Spleen (tissue), 11 donors: Measurements from ENCODE around the gene DEPDC1. TPM values are rescaled to one million over a fixed set of nuclear protein-coding genes. Genes with fewer than 3 reads are reported as not detected.

Experiments
- DNase-seq: peaks from one replicate; pipeline ENCODE4 v3.0.0-alpha.2; 2020
- H3K27ac ChIP-seq, 8 donors: fragments of 200-600 bp; sonication (generic) in 7 of 8; 1 replicate in 4 of 8; 2 replicates in 4 of 8; pipeline versions ENCODE4 v1.5.0 to v1.8.0; 2016 to 2021; ENCODE audit warnings: inconsistent platforms in 4 of 8, mild to moderate bottlenecking in 4 of 8, moderate library complexity in 1 of 8
- H3K27me3 ChIP-seq, 7 donors: fragments of 200-600 bp; sonication (generic) in 6 of 7; replicated peaks in 1 of 7; 1 replicate in 4 of 7; 2 replicates in 3 of 7; pipeline versions ENCODE4 v1.5.0 to v1.8.0; 2016 to 2021; ENCODE audit warnings: inconsistent platforms in 3 of 7, mild to moderate bottlenecking in 1 of 7
- H3K36me3 ChIP-seq, 6 donors: fragments of 200-600 bp; sonication (generic) in 5 of 6; 1 replicate in 4 of 6; 2 replicates in 2 of 6; pipeline versions ENCODE4 v1.5.0 to v1.8.0; 2016 to 2021; ENCODE audit warnings: inconsistent platforms in 2 of 6
- H3K4me1 ChIP-seq, 6 donors: fragments of 200-600 bp; sonication (generic) in 5 of 6; 1 replicate in 3 of 6; 2 replicates in 3 of 6; pipeline versions ENCODE4 v1.5.0 to v1.8.0; 2016 to 2021; ENCODE audit warnings: inconsistent platforms in 3 of 6
- H3K4me3 ChIP-seq, 8 donors: fragments of 200-600 bp; sonication (generic) in 7 of 8; 1 replicate in 4 of 8; 2 replicates in 4 of 8; pipeline versions ENCODE4 v1.5.0 to v1.8.0; 2016 to 2021; ENCODE audit warnings: inconsistent platforms in 4 of 8, mild to moderate bottlenecking in 4 of 8, moderate library complexity in 2 of 8
- H3K9me3 ChIP-seq, 8 donors: fragments of 200-600 bp; sonication (generic) in 7 of 8; 1 replicate in 4 of 8; 2 replicates in 4 of 8; pipeline versions ENCODE4 v1.5.0 to v1.8.0; 2016 to 2021; ENCODE audit warnings: inconsistent platforms in 4 of 8
- POLR2A ChIP-seq, 3 donors: fragments of 450-650 bp; IDR thresholded peaks; one replicate each; pipeline ENCODE4 v1.5.1; 2017; ENCODE audit warnings: antibody characterized with exemption in 3 of 3, mild to moderate bottlenecking in 1 of 3
- POLR2AphosphoS5 ChIP-seq, 3 donors: sonication (generic); formaldehyde crosslinking; IDR thresholded peaks; one replicate each; pipeline ENCODE4 v1.5.1; 2017; ENCODE audit warnings: antibody characterized with exemption in 3 of 3
- WGBS, 5 donors: extraction: QIAGEN DNeasy Blood & Tissue Kit in 3 of 5; methylation state at CpG; one replicate each; pipeline versions ENCODE4 v1.1.5 to v1.1.7; 2013 to 2018; 5-methylcytosine and 5-hydroxymethylcytosine counted together
- intact Hi-C: fragments of 100-400 bp; cut with DNase I; formaldehyde crosslinking; loops from one replicate; pipeline ENCODE4 v1.15.0; 2023; ENCODE audit warnings: low total_unique reads
- polyA plus RNA-seq, 3 donors: library from polyadenylated mRNA; stranded (reverse); fragments of 200-250 nt; gene quantifications; one replicate each; pipeline ENCODE4 v1.2.1, GENCODE V29; 2013
- total RNA-seq, 7 donors: library from RNA; depleted of rRNA in 3 of 7; stranded (reverse); fragments of >200 nt in 3 of 7; fragmentation: NEBNext Ultra II Directional in 4 of 7; extraction: Animal tissue kit (Norgen Biotek cat#: 25700) in 4 of 7; gene quantifications; one replicate each; pipeline versions ENCODE4 v1.1.0 to v1.2.1, GENCODE V29; 2016 to 2021
- TF ChIP-seq, protein P1 (sequence below), 11 experiments: fragments of 200-600 bp in 7 of 11; fragments of 450-650 bp in 4 of 11; sonication (generic) in 4 of 11; IDR thresholded peaks in 8 of 11; conservative IDR thresholded peaks in 3 of 11; 1 replicate in 7 of 11; 2 replicates in 4 of 11; pipeline versions ENCODE4 v1.4.0 to v1.8.0; 2016 to 2021; ENCODE audit warnings: antibody characterized with exemption in 11 of 11, inconsistent platforms in 4 of 11, mild to moderate bottlenecking in 1 of 11
- donor health status: healthy with polysubstance abuse.
- donor health status: DM: no; HTN: no; CAD: no; lungs with moderate emphysema.
- donor health status: DM: no; HTN: no; CAD: no.
- donor health status: Bipolar disorder and iron deficiency.
- donor health status: healthy.
- donor health status: DM: no; HTN: no; CAD: no.
- donor health status: DM: yes; HTN: yes; CAD: no.

DEPDC1 gene
- total and polyA plus RNA-seq, 10 donors = 0.30 to 3.7 (median 1.4) TPM

GRCh38 chr1:68485431-68486022 lies 11.4 kb downstream of the DEPDC1 start:
- no peaks in the 10 kb centered on the region for H3K9me3 ChIP-seq
- intact Hi-C loops = no loop called here
- no peak overlapping the region for H3K27ac ChIP-seq
- WGBS, 5 donors = 65 to 91% (median 89%) methylated on average over 3 of the region's 3 CpGs
- no peak overlapping the region for H3K4me3 ChIP-seq
- no peak for TF ChIP-seq POLR2AphosphoS5 (IDR thresholded peaks at IDR 0.05)
- TF ChIP-seq POLR2A (IDR thresholded peaks at IDR 0.05) = no peak
- TF ChIP-seq, protein P1, sequence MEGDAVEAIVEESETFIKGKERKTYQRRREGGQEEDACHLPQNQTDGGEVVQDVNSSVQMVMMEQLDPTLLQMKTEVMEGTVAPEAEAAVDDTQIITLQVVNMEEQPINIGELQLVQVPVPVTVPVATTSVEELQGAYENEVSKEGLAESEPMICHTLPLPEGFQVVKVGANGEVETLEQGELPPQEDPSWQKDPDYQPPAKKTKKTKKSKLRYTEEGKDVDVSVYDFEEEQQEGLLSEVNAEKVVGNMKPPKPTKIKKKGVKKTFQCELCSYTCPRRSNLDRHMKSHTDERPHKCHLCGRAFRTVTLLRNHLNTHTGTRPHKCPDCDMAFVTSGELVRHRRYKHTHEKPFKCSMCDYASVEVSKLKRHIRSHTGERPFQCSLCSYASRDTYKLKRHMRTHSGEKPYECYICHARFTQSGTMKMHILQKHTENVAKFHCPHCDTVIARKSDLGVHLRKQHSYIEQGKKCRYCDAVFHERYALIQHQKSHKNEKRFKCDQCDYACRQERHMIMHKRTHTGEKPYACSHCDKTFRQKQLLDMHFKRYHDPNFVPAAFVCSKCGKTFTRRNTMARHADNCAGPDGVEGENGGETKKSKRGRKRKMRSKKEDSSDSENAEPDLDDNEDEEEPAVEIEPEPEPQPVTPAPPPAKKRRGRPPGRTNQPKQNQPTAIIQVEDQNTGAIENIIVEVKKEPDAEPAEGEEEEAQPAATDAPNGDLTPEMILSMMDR (IDR thresholded peaks at IDR 0.05 in 8 of 11, conservative IDR thresholded peaks at IDR 0.05 in 3 of 11) = no peak
- DNase-seq = no peak
- H3K27me3 ChIP-seq = no peaks in the 10 kb centered on the region
- H3K4me1 ChIP-seq = no peaks in the 10 kb centered on the region
- H3K36me3 ChIP-seq = peaks cover 0 to 32% (median 0%) of the 10 kb centered on the region in 6 donors

- Histone ChIP-seq H3K27ac (no peak overlapping the region), H3K27me3 (no peaks in the 10 kb centered on the region), H3K4me3 (no peak overlapping the region), H3K4me1 (no peaks in the 10 kb centered on the region), H3K9me3 (no peaks in the 10 kb centered on the region), H3K36me3 (peaks cover 0 to 34% (median 0%) of the 10 kb centered on the region in 6 donors)
- TF ChIP-seq, protein P1 (IDR thresholded peaks at IDR 0.05 in 8 of 11, conservative IDR thresholded peaks at IDR 0.05 in 3 of 11) = no peak
- no peak for TF ChIP-seq POLR2A (IDR thresholded peaks at IDR 0.05)
- no peak for TF ChIP-seq POLR2AphosphoS5 (IDR thresholded peaks at IDR 0.05)
- DNase-seq = no peak
- intact Hi-C loops = no loop called here
- 91 to 100% (median 97%) methylated on average over 1 of the region's 1 CpG for WGBS, 5 donors
Measured at GRCh38 chr1:68484618-68485017, 12.3 kb downstream of the DEPDC1 start.

DNA sequence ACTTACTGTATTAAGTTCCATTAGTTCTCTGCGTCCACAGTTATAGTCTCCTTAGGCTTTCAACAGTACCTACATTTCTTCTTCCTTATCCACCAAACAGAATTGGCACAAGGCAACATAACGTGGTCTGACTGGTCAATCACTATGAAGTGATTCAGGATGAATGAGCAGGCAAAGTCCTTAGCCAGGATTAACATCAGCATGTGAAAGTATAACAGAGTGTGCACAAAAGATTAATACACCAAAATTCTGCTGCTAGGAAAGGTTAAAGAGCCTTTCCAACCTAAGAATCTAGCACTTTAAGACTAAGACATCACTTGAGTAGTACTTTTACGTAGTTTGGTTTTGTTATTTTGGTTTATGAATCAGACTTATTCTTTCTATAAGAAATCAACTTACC lies 15.8 kb downstream of the DEPDC1 start:
- intact Hi-C loops = no loop called here
- Histone ChIP-seq H3K27ac (no peak overlapping the region), H3K4me1 (no peaks in the 10 kb centered on the region), H3K9me3 (no peaks in the 10 kb centered on the region), H3K36me3 (peaks cover 0 to 47% (median 0%) of the 10 kb centered on the region in 6 donors), H3K27me3 (no peaks in the 10 kb centered on the region), H3K4me3 (no peak overlapping the region)
- 88 to 96% (median 89%) methylated on average over 3 of the region's 3 CpGs for WGBS, 5 donors
- no peak for TF ChIP-seq POLR2A (IDR thresholded peaks at IDR 0.05)
- TF ChIP-seq POLR2AphosphoS5 (IDR thresholded peaks at IDR 0.05) = no peak
- TF ChIP-seq, protein P1 (IDR thresholded peaks at IDR 0.05 in 8 of 11, conservative IDR thresholded peaks at IDR 0.05 in 3 of 11) = no peak
- DNase-seq = no peak

DNA sequence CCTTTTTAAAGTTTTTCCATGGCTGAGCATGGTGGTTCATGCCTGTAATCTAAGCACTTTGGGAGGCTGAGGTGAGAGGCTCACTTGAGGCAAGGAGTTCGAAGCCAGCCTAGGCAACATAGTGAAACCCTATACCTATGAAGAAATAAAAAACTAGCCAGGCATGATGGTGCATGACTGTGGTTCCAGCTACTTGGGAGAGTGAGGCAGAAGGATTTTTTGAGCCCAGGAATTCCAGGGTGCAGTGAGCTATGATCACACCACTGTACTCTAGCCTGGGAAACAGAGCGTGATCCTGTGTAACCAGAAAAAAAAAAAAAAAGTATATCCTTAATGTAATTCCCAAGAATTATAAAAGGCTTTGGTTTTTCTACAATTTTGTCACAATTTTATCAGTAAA lies 17.4 kb downstream of the DEPDC1 start:
- TF ChIP-seq POLR2A (IDR thresholded peaks at IDR 0.05) (no peak), POLR2AphosphoS5 (IDR thresholded peaks at IDR 0.05) (no peak)
- TF ChIP-seq, protein P1 (IDR thresholded peaks at IDR 0.05 in 8 of 11, conservative IDR thresholded peaks at IDR 0.05 in 3 of 11) = no peak
- intact Hi-C loops = no loop called here
- H3K27me3 ChIP-seq = no peaks in the 10 kb centered on the region
- H3K4me3 ChIP-seq = no peak overlapping the region
- H3K27ac ChIP-seq = no peak overlapping the region
- H3K9me3 ChIP-seq = no peaks in the 10 kb centered on the region
- H3K4me1 ChIP-seq = no peaks in the 10 kb centered on the region
- H3K36me3 ChIP-seq = peaks cover 0 to 40% (median 0%) of the 10 kb centered on the region in 6 donors
- 96 to 100% (median 99%) methylated on average over 2 of the region's 2 CpGs for WGBS, 5 donors
- DNase-seq = no peak
